Measurements from ENCODE around the gene SGK2. TPM values are rescaled to one million over a fixed set of nuclear protein-coding genes. Genes with fewer than 3 reads are reported as not detected.
A peak's percentile ranks its signal among the peaks of the same experiment; 100 is the strongest.

The SGK2 gene
- polyA plus RNA-seq, 6 donors from 2014 or later = not detected

- Mint-ChIP-seq H3K27ac (no peak overlapping the region), H3K27me3 (peaks cover 0 to 6% (median 0%) of the 10 kb centered on the region in 3 donors), H3K4me3 (no peak overlapping the region), H3K9me3 (no peaks in the 10 kb centered on the region), H3K36me3 (no peaks in the 10 kb centered on the region), H3K4me1 (peaks cover 0 to 6% (median 0%) of the 10 kb centered on the region in 3 donors)
- ATAC-seq (ENCODE audit: low read depth in 2 of 2) = no peak
- no peak for DNase-seq
Measured at GRCh38 chr20:43539975-43540672, 18.7 kb upstream of the SGK2 start.

GRCh38 chr20:43540673-43541060, 18.2 kb upstream of the SGK2 start:
- peaks cover 0 to 6% (median 0%) of the 10 kb centered on the region in 3 donors for H3K27me3 Mint-ChIP-seq

GRCh38 chr20:43541214-43541613, 17.6 kb upstream of the SGK2 start:
- H3K27me3 Mint-ChIP-seq = peaks cover 0 to 6% (median 0%) of the 10 kb centered on the region in 3 donors
- peaks cover 0 to 6% (median 0%) of the 10 kb centered on the region in 3 donors for H3K4me1 Mint-ChIP-seq
- no peak overlapping the region for H3K4me3 Mint-ChIP-seq
- DNase-seq = no peak
- no peaks in the 10 kb centered on the region for H3K36me3 Mint-ChIP-seq
- no peaks in the 10 kb centered on the region for H3K9me3 Mint-ChIP-seq
- no peak overlapping the region for H3K27ac Mint-ChIP-seq
- no peak for ATAC-seq (ENCODE audit: low read depth in 2 of 2)

More at GRCh38 chr20:43540673-43541060, 18.2 kb upstream of the SGK2 start:
- DNase-seq = no peak
- no peak overlapping the region for H3K4me3 Mint-ChIP-seq
- H3K4me1 Mint-ChIP-seq = peaks cover 0 to 6% (median 0%) of the 10 kb centered on the region in 3 donors
- no peak for ATAC-seq (ENCODE audit: low read depth in 2 of 2)
- H3K9me3 Mint-ChIP-seq = no peaks in the 10 kb centered on the region
- no peak overlapping the region for H3K27ac Mint-ChIP-seq
- no peaks in the 10 kb centered on the region for H3K36me3 Mint-ChIP-seq

- Mint-ChIP-seq H3K36me3 (peaks cover 2 to 6% of the 10 kb centered on the region in 2 donors), H3K4me3 (no peak overlapping the region), H3K27ac (no peak overlapping the region), H3K4me1 (peaks cover 0 to 6% (median 0%) of the 10 kb centered on the region in 3 donors), H3K27me3 (peaks cover 0 to 6% (median 0%) of the 10 kb centered on the region in 3 donors), H3K9me3 (peaks cover 0 to under 1% (median 0%) of the 10 kb centered on the region in 7 donors)
- ATAC-seq (ENCODE audit: low read depth in 2 of 2) = no peak
- DNase-seq = no peak
Measured at GRCh38 chr20:43542161-43542560, 16.7 kb upstream of the SGK2 start.

GRCh38 chr20:43542674-43543073, 16.2 kb upstream of the SGK2 start:
- H3K27me3 Mint-ChIP-seq = peaks cover 5 to 6% (median 5%) of the 10 kb centered on the region in 3 donors
- peaks cover 0 to 6% (median 0%) of the 10 kb centered on the region in 3 donors for H3K4me1 Mint-ChIP-seq
- no peak for ATAC-seq (ENCODE audit: low read depth in 2 of 2)
- no peak overlapping the region for H3K4me3 Mint-ChIP-seq
- peaks cover 0 to 6% (median 5%) of the 10 kb centered on the region in 7 donors for H3K9me3 Mint-ChIP-seq
- peak overlapping the region in 2 of 6 donors; percentile 0 to 37 for H3K27ac Mint-ChIP-seq
- no peak for DNase-seq
- peaks cover 6 to 7% of the 10 kb centered on the region in 2 donors for H3K36me3 Mint-ChIP-seq

- Mint-ChIP-seq H3K27ac (peak overlapping the region in 1 of 6 donors; percentile 8), H3K4me3 (no peak overlapping the region), H3K27me3 (peaks cover 5 to 7% (median 6%) of the 10 kb centered on the region in 3 donors), H3K9me3 (peaks cover 0 to 7% (median 5%) of the 10 kb centered on the region in 7 donors), H3K4me1 (peaks cover 0 to 2% (median 0%) of the 10 kb centered on the region in 3 donors), H3K36me3 (peaks cover 6 to 11% of the 10 kb centered on the region in 2 donors)
- DNase-seq (no peak), ATAC-seq (ENCODE audit: low read depth in 2 of 2) (no peak)
Measured at GRCh38 chr20:43543138-43543537, 15.7 kb upstream of the SGK2 start.

GRCh38 chr20:43544501-43544900, 14.3 kb upstream of the SGK2 start:
- peaks cover 5 to 13% (median 7%) of the 10 kb centered on the region in 3 donors for H3K27me3 Mint-ChIP-seq
- peak overlapping the region in 1 of 6 donors; percentile 21 for H3K27ac Mint-ChIP-seq
- H3K9me3 Mint-ChIP-seq = peaks cover 0 to 7% (median 5%) of the 10 kb centered on the region in 7 donors
- H3K36me3 Mint-ChIP-seq = peaks cover 6 to 19% of the 10 kb centered on the region in 2 donors
- DNase-seq (no peak), ATAC-seq (ENCODE audit: low read depth in 2 of 2) (no peak)
- no peak overlapping the region for H3K4me3 Mint-ChIP-seq
- no peaks in the 10 kb centered on the region for H3K4me1 Mint-ChIP-seq

GRCh38 chr20:43545837-43546578, 12.8 kb upstream of the SGK2 start:
- peaks cover 6 to 19% of the 10 kb centered on the region in 2 donors for H3K36me3 Mint-ChIP-seq
- peaks cover 5 to 13% (median 7%) of the 10 kb centered on the region in 3 donors for H3K27me3 Mint-ChIP-seq
- H3K9me3 Mint-ChIP-seq = peaks cover 0 to 7% (median 5%) of the 10 kb centered on the region in 7 donors
- no peak for ATAC-seq (ENCODE audit: low read depth in 2 of 2)
- H3K4me3 Mint-ChIP-seq = no peak overlapping the region
- H3K27ac Mint-ChIP-seq = no peak overlapping the region
- DNase-seq = no peak
- no peaks in the 10 kb centered on the region for H3K4me1 Mint-ChIP-seq

GRCh38 chr20:43548273-43548880, 10.4 kb upstream of the SGK2 start:
- no peak overlapping the region for H3K4me3 Mint-ChIP-seq
- peak overlapping the region in 1 of 6 donors; percentile 73 for H3K27ac Mint-ChIP-seq
- peaks cover 6 to 19% of the 10 kb centered on the region in 2 donors for H3K36me3 Mint-ChIP-seq
- H3K9me3 Mint-ChIP-seq = peaks cover 0 to 7% (median 5%) of the 10 kb centered on the region in 7 donors
- no peaks in the 10 kb centered on the region for H3K4me1 Mint-ChIP-seq
- ATAC-seq (ENCODE audit: low read depth in 2 of 2) (no peak), DNase-seq (no peak)
- peaks cover 5 to 13% (median 7%) of the 10 kb centered on the region in 3 donors for H3K27me3 Mint-ChIP-seq

GRCh38 chr20:43549416-43550065, 9.3 kb upstream of the SGK2 start:
- H3K9me3 Mint-ChIP-seq = peaks cover 0 to 7% (median 5%) of the 10 kb centered on the region in 7 donors
- H3K27me3 Mint-ChIP-seq = peaks cover 5 to 7% (median 7%) of the 10 kb centered on the region in 3 donors
- DNase-seq = no peak
- H3K27ac Mint-ChIP-seq = peak overlapping the region in 1 of 6 donors; percentile 61
- ATAC-seq (ENCODE audit: low read depth in 2 of 2) = no peak
- H3K36me3 Mint-ChIP-seq = peaks cover 6 to 19% of the 10 kb centered on the region in 2 donors
- no peaks in the 10 kb centered on the region for H3K4me1 Mint-ChIP-seq
- no peak overlapping the region for H3K4me3 Mint-ChIP-seq

GRCh38 chr20:43550456-43550855, 8.4 kb upstream of the SGK2 start:
- H3K4me1 Mint-ChIP-seq = no peaks in the 10 kb centered on the region
- H3K4me3 Mint-ChIP-seq = no peak overlapping the region
- peaks cover 5 to 7% (median 7%) of the 10 kb centered on the region in 3 donors for H3K27me3 Mint-ChIP-seq
- H3K36me3 Mint-ChIP-seq = peaks cover 6 to 19% of the 10 kb centered on the region in 2 donors
- H3K27ac Mint-ChIP-seq = no peak overlapping the region
- ATAC-seq (ENCODE audit: low read depth in 2 of 2) = no peak
- DNase-seq = no peak
- peaks cover 0 to 7% (median 5%) of the 10 kb centered on the region in 7 donors for H3K9me3 Mint-ChIP-seq

GRCh38 chr20:43554369-43554768, 4.5 kb upstream of the SGK2 start:
- Mint-ChIP-seq H3K9me3 (no peaks in the 10 kb centered on the region), H3K27me3 (no peaks in the 10 kb centered on the region), H3K4me1 (no peaks in the 10 kb centered on the region), H3K36me3 (no peaks in the 10 kb centered on the region), H3K4me3 (no peak overlapping the region), H3K27ac (no peak overlapping the region)
- DNase-seq (no peak), ATAC-seq (ENCODE audit: low read depth in 2 of 2) (no peak)

Measured in naive B cell (primary cell).